Amniotic epithelial cell (primary cell): ENCODE results near the gene XRCC3.

Experiments
- DNase-seq: peaks from one replicate; pipeline ENCODE4 v3.0.0-alpha.2; 2010; ENCODE audit warnings: low read depth

The XRCC3 gene

DNA sequence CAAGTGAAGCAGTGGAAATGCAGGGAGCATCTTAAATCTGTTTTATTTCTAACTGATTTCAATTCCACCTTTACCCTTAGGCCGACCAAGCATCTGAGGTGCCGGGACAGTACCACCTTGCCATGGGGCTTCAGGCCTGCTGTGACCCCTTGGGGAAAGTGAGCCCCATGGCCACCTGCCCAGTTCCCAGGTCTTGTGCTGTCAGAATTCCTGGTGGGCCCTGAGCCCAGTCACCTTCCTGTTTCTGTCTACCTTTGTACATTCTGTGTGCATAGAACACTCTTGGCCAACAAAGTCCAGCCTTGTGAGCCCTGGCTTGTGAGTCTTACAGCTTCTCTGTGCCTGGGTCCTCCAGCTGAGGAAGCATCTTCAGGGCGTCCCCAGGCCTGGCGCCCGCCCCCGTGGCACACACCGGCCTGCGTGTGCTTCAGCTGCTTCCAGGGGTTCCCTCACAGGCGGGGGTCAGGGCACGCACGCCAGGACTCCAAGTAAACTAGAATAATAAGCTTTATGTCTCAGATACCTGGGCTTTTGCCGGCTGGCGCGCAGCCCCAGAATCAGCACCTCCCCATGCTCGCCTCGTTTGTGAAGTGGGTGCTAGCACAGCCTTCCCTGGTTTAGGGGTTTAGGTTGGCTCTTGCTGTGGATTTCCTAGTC lies 10.6 kb upstream of the XRCC3 start:
- DNase-seq, result no peak

DNA sequence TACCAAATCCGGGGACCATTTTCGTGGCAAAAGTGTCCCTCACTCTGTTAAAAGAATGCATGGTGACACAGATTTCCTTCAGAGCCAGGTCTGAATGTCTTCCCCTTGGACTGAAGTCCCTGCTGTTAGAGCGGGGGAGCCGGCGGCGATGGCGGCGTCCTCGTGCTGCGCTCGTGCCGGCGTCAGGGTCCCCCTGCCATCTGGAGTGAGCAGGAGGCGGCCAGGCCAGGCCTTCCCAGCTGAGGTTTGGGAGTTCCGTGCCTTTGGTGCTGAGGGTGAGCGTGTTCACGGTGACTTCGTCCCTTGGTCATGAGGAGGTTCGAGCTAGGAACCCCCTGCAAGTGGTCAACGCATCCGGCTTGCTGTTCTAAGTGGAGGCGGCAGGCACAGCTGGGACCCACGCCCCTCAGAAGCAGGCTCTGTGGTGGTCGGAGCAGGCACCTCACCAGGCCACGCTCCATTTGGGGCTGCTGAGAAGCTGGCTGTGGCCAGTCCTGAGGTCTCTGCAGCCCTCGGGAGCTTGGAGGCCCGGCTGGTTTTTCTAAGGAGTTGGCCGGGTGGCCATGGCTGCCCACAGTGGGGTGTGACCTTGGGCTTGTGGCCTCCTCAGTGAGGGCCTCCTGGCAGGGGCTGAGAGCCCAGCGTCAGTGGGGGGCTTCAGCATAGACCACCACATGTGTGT lies 9.9 kb upstream of the XRCC3 start:
- no peak for DNase-seq

DNA sequence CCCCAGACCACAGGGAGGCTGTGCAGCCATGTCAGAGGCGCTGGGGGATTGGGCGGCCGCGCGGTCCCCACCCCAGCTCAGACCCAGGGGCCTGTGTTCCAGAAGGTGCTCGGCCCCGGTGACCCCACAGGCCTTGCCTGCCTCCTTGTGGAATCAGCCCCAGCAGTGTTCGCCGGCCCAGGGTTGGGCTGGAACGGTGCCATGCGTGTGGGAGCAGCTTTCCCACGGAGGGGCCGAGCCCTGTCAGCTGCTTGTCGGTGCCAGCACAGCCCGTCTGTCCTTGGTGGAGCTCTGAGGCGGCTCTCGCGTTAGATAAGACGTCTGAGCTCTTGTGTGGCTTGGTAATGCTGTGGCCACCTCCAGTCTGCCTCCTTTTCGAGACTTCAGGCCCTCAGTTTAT lies 8.9 kb upstream of the XRCC3 start:
- peak; percentile 91 for DNase-seq

DNA sequence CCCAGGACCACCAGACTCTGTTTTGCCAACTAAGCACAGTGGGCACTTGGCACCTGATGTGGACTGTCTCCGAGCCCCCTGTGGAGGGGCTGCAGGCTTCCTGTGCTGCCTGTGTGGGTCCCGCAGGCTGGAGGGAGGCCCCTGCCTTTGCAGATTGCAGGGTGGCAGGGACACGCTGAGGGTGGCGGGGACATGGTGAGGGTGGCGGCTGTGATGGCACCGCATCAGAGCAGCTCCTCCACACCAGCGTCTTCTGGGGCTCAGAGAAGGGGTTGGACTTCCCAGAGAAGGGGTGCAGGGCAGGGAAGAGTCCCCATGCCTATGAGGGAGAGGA lies 8.5 kb upstream of the XRCC3 start:
- DNase-seq, result no peak

GRCh38 chr14:103721334-103722120 lies 6.3 kb upstream of the XRCC3 start:
- DNase-seq, result peak; percentile 51

DNA sequence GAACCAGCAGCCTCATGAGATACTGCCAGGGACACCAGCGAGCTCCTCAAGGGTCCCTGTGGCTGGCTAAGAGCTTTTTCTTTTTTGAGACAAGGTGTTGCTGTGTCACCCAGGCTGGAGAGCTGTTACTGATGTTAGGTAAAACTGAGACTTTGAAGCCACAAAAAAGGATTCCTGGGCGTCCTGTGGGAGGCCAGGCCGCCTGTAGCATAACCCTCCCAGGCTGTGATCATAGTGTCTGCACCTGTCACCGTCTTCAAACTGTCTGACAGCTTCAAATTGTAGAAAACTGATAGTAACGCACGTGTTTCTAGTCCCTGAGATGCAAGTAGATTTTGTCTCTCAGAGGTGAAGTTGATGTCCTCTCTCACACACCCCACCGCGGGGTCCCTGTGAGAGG lies 4.5 kb upstream of the XRCC3 start:
- no peak for DNase-seq

GRCh38 chr14:103718572-103718971 lies 3.3 kb upstream of the XRCC3 start:
- peak; percentile 84 for DNase-seq

GRCh38 chr14:103716899-103717411 lies 1.7 kb upstream of the XRCC3 start:
- no peak for DNase-seq

GRCh38 chr14:103716091-103716801 lies 995 bp upstream of the XRCC3 start:
- DNase-seq, result no peak

DNA sequence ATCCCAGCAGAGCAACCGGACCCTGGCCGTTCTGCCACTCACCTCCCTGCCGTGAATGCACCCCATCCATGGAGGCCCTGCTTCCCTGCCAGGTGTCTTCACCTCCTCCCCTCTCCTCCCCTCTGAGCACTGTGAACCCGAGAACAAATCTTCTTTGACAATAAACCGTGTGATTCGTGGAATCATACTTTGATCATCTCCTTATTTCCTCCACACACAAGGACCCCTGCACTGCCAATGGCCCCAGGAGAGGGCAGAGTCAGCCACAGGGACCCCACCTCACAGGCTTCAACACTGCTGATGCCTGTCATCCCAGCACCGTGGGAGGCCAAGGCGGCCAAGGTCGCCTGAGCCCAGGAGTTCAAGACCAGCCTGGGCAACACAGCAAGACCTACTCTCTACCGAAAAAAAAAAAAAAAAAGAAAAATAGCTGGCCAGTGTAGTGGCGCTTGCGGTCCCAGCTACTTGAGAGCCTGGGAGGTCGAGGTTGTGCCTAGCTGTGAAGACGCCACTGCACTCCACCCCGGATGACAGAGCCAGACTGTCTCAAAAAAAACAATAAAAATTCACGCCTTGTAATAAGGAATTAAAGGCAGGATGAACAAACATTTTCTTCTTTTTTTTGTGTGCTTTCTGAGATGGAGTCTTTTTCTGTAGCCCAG lies 1.1 kb downstream of the XRCC3 start:
- DNase-seq, result no peak

- DNase-seq, result peak; percentile 28
These were observed 1.8 kb downstream of the XRCC3 start for GRCh38 chr14:103713304-103714062.

DNA sequence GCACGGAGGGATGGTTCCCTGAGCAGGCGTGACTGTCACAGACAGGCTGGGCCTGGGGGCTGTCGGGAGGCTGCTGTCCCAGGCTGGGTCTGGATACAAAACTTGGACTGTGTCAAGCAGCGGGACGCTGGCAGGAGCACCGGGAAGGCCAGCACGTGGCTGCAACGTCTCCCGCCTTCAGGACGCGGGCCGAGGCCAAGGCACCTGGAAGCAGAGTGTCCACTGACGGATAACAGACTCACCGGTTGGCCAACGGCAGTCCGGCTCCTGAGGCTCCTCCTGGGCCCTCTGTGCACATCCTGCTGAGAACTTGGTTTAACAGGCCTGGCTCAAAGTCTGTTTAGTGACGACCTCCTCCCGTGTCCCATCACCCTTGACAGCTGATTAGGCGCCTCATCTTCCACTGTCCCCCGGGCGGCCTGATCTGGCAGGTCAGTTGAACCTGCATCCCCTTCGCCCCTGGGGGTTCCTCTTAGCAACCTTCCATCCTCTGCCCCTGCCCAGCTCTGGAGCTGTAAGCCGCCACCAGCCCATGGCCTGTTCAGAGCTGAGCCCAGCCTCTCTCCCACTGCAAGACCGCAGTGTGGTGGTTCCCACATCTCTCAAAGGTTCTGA lies 2.5 kb downstream of the XRCC3 start:
- DNase-seq, result no peak

DNA sequence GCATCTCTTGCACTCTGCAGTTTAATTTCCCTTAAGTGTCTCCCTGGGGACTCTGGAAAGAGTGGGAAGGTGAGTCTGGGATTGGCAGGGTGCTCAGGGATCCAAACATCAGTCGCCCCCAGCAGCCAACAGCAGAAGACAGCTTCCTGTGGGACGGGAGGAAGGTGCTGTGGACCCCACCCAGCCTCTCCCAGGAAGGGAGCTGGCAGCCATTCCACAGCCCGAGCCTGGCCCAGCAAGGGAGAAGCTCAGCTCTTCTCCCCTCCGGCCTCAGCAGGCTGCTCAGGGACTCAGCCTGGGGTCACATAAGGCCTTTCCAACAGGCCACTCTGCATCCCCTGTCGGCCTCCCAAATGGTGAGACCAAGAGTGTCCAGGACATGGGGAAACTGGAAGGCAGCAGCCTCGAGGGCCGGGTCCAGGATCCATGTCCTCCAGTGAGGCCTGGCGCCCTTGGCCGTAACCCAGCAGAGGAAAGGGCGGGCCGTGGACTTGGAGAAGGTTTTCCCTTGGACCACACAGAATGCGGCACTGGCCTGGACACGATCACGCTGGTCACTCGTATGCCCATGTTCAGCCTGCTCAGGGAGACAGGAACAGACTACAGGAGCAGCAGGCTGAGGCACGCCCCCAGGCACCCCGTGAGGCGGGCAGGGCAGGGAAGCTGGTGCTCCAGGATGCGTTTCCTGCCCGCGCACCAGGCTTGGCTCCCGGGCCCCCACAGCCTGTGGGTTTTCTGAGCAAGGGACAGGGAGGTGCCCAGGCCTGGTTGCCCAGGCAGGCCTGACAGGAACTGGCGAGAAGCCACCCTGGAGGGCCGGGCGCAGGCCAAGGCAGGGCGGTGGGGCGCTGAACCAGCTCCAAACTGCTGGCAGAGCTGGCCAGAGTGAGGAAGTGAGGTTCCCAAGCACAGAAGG lies 3.5 kb downstream of the XRCC3 start:
- no peak for DNase-seq

- no peak for DNase-seq
These were observed 4.4 kb downstream of the XRCC3 start for GRCh38 chr14:103710771-103711377.

DNA sequence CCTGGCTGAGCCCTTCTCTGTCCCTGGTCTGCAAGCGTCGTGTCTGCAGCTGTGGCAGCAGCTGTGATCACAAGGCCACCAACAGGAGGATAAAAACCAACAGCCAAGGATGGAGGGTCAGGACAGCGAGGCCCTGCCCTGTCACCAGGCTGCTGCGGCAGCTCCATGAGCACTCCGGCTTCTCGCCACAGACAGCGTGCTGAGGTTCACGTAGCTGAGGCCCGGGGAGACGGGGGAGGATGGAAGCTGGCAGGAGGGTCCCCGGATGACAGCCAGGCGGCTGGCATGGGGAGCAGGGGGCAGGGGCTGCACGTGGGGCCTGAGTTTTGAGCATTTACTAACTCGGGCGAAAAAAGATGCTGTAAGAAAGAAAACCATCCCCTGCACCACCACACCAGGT lies 5.4 kb downstream of the XRCC3 start:
- DNase-seq, result no peak

- DNase-seq, result no peak
These were observed 6.5 kb downstream of the XRCC3 start for GRCh38 chr14:103708750-103709187.

GRCh38 chr14:103707329-103708263 lies 7.7 kb downstream of the XRCC3 start:
- no peak for DNase-seq
